Sigmoid colon (tissue), 4 donors: ENCODE results near the gene CDC37L1.

ENCODE experiments used
- CTCF ChIP-seq, 4 experiments: fragments of 450-650 bp in 3 of 4; fragments of 200-600 bp in 1 of 4; IDR thresholded peaks; one replicate each; pipeline ENCODE4 v1.5.1; 2016 to 2019; ENCODE audit warnings: antibody characterized with exemption in 4 of 4, mild to moderate bottlenecking in 3 of 4, moderate library complexity in 2 of 4
- POLR2A ChIP-seq, 2 donors: fragments of 450-650 bp; IDR thresholded peaks; one replicate each; pipeline ENCODE4 v1.6.1; 2016; ENCODE audit warnings: antibody characterized with exemption in 2 of 2, mild to moderate bottlenecking in 2 of 2, moderate library complexity in 2 of 2
- POLR2AphosphoS5 ChIP-seq, 4 donors: sonication (generic); formaldehyde crosslinking; IDR thresholded peaks; one replicate each; pipeline ENCODE4 v1.6.1; 2017; ENCODE audit warnings: antibody characterized with exemption in 4 of 4

- TF ChIP-seq POLR2A (IDR thresholded peaks at IDR 0.05): no peak
- no peak for TF ChIP-seq CTCF (IDR thresholded peaks at IDR 0.05)
- no peak for TF ChIP-seq POLR2AphosphoS5 (IDR thresholded peaks at IDR 0.05)
These were observed 9.5 kb upstream of the CDC37L1 start for GRCh38 chr9:4669890-4670289.
